Activated T-cell treated with anti-CD3 and anti-CD28 coated beads, Interleukin-2, amount 50 U/mL, for 4 hours (primary cell): ENCODE measurements around the gene SPATA32. TPM values are rescaled to one million over a fixed set of nuclear protein-coding genes. Genes with fewer than 3 reads are reported as not detected.

ENCODE experiments used
- total RNA-seq, 3 donors: library from RNA; stranded (reverse); gene quantifications; one replicate each; pipeline ENCODE4 v1.2.1, GENCODE V29; 2021

The SPATA32 gene
- total RNA-seq, 3 donors from 2014 or later: 0.25 to 0.63 (median 0.27) TPM

Other genes with a start within 250 kb of the SPATA32 start
- gene DCAKD, start 210.5 kb downstream of the SPATA32 start, total RNA-seq: 10 to 100 TPM; 17.3 to 21.1 (median 19.1) TPM
- 100 to 1,000 TPM; 228 to 255 (median 241) TPM for gene NMT1, start 200.8 kb downstream of the SPATA32 start, total RNA-seq
- gene PLCD3, start 129.6 kb downstream of the SPATA32 start, total RNA-seq: 1 to 10 TPM; 3.5 to 5.5 (median 3.5) TPM
- 1 to 10 TPM; 4.5 to 5.7 (median 4.7) TPM for gene ACBD4, start 126.4 kb downstream of the SPATA32 start, total RNA-seq
- 10 to 100 TPM; 49.6 to 60.8 (median 51.3) TPM for gene HEXIM1, start 113.6 kb downstream of the SPATA32 start, total RNA-seq
- 1 to 10 TPM; 5.3 to 7.6 (median 6.2) TPM for gene HEXIM2, start 100.2 kb downstream of the SPATA32 start, total RNA-seq
- gene FMNL1, start 40.2 kb downstream of the SPATA32 start, total RNA-seq: 100 to 1,000 TPM; 141 to 190 (median 158) TPM
- gene MAP3K14, start 54.9 kb upstream of the SPATA32 start, total RNA-seq: 10 to 100 TPM; 76.3 to 88.2 (median 85.8) TPM
- 10 to 100 TPM; 39.8 to 46.0 (median 44.2) TPM for gene ARHGAP27, start 170.8 kb upstream of the SPATA32 start, total RNA-seq
- 10 to 100 TPM; 26.2 to 32.4 (median 28.6) TPM for gene PLEKHM1, start 228.6 kb upstream of the SPATA32 start, total RNA-seq